Chondrocyte (in vitro differentiated cells): ENCODE data around the gene CADPS2. TPM values are rescaled to one million over a fixed set of nuclear protein-coding genes. Genes with fewer than 3 reads are reported as not detected.

ENCODE experiments used
- DNase-seq: peaks from one replicate; pipeline ENCODE4 v3.0.0; 2021; ENCODE audit warnings: mixed read lengths, low spot score
- H3K27ac Mint-ChIP-seq: one replicate; pipeline ENCODE4 v1.8.0; 2021; ENCODE audit warnings: mild to moderate bottlenecking, moderate library complexity, mixed read lengths; ENCODE audit not compliant: unreplicated experiment
- H3K27me3 Mint-ChIP-seq: 2 replicates; pipeline ENCODE4 v1.8.0; 2021; ENCODE audit warnings: low read depth, mixed read lengths
- H3K36me3 Mint-ChIP-seq: 2 replicates; pipeline ENCODE4 v1.8.0; 2021; ENCODE audit warnings: low read depth, mixed read lengths
- H3K4me1 Mint-ChIP-seq: 2 replicates; pipeline ENCODE4 v1.8.0; 2021; ENCODE audit warnings: low read depth, mild to moderate bottlenecking, mixed read lengths
- H3K4me3 Mint-ChIP-seq: one replicate; pipeline ENCODE4 v1.8.0; 2021; ENCODE audit warnings: mild to moderate bottlenecking, moderate library complexity, mixed read lengths; ENCODE audit not compliant: unreplicated experiment
- H3K9me3 Mint-ChIP-seq: 2 replicates; pipeline ENCODE4 v1.8.0; 2021; ENCODE audit warnings: low read depth, mixed read lengths
- total RNA-seq: library from RNA; stranded (reverse); gene quantifications from 3 replicates; pipeline ENCODE4 v1.2.1, GENCODE V29; 2021
- TF ChIP-seq, protein P1 (sequence below): fragments of 200-600 bp; sonication (generic); IDR thresholded peaks from 2 replicates; pipeline ENCODE4 v1.5.0; 2021; ENCODE audit warnings: antibody characterized with exemption, mild to moderate bottlenecking, moderate library complexity

The CADPS2 gene
- total RNA-seq, 1 donor from 2014 or later: 0.32 TPM

DNA sequence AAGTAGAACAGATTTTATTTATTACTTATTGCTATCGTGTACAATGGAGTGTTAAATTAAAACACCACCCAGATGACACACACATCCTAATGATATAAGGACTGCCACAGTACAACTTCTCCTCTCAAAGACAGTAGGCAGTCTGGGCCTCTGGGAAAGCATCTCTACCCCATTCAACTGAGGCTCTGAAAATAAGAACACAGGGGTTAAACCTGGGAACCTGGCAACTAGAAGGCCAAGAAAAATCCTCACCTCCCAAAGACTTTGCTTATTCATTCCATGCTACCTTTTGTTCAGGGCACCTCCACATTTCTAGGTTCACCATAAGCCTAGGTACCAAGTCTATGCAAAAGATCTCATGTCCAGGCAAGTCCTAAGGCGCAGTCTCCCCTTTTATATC, 456.3 kb downstream of the CADPS2 start:
- Mint-ChIP-seq H3K4me3 (no peak overlapping the region), H3K27ac (no peak overlapping the region), H3K27me3 (peaks cover 3% of the 10 kb centered on the region), H3K9me3 (no peaks in the 10 kb centered on the region), H3K4me1 (no peaks in the 10 kb centered on the region), H3K36me3 (no peaks in the 10 kb centered on the region)
- no peak for DNase-seq
- TF ChIP-seq, protein P1, sequence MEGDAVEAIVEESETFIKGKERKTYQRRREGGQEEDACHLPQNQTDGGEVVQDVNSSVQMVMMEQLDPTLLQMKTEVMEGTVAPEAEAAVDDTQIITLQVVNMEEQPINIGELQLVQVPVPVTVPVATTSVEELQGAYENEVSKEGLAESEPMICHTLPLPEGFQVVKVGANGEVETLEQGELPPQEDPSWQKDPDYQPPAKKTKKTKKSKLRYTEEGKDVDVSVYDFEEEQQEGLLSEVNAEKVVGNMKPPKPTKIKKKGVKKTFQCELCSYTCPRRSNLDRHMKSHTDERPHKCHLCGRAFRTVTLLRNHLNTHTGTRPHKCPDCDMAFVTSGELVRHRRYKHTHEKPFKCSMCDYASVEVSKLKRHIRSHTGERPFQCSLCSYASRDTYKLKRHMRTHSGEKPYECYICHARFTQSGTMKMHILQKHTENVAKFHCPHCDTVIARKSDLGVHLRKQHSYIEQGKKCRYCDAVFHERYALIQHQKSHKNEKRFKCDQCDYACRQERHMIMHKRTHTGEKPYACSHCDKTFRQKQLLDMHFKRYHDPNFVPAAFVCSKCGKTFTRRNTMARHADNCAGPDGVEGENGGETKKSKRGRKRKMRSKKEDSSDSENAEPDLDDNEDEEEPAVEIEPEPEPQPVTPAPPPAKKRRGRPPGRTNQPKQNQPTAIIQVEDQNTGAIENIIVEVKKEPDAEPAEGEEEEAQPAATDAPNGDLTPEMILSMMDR: no peak

DNA sequence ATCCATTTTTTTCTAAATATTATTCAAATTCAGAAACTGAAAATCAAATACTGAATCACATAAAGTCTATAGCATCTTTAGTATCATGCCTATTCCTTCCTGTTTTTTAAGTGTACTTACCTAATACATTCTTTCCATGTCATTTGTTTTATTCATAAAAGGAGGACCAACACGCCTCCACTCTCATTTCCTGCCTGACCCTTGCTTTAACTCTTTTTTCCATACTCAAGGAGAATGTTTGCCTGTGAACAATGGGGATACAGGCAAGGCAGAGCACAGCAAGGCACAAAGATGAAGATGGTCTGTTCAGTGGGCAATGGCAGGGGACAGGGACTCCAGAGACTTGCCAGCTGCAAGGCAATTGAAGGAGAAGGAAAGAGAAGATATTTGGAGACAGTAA, 460.5 kb downstream of the CADPS2 start:
- Mint-ChIP-seq H3K9me3 (no peaks in the 10 kb centered on the region), H3K27ac (no peak overlapping the region)

DNA sequence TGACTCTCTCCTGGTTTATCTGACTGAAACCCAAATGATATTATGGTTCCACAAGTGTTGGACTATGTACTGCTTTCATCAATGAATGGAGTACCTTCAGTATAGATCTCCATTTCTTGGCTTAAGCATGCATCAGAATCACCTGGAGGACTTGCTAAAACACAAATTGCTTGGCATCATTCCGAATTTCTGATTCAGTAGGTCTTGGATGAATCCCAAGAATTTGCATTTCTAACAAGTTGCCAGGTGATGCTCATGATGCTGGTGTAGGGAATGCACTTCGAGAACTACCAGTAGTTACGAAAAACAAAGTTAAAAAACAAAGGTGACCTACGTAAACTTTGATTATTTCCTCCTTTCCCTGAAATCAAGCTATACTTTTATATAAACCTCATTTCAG, 462.7 kb downstream of the CADPS2 start:
- no peak overlapping the region for H3K4me3 Mint-ChIP-seq

More for the DNA sequence above, 460.5 kb downstream of the CADPS2 start:
- TF ChIP-seq, protein P1: no peak
- DNase-seq: no peak
- no peak overlapping the region for H3K4me3 Mint-ChIP-seq
- no peaks in the 10 kb centered on the region for H3K36me3 Mint-ChIP-seq
- H3K4me1 Mint-ChIP-seq: no peaks in the 10 kb centered on the region
- peaks cover 2% of the 10 kb centered on the region for H3K27me3 Mint-ChIP-seq

DNA sequence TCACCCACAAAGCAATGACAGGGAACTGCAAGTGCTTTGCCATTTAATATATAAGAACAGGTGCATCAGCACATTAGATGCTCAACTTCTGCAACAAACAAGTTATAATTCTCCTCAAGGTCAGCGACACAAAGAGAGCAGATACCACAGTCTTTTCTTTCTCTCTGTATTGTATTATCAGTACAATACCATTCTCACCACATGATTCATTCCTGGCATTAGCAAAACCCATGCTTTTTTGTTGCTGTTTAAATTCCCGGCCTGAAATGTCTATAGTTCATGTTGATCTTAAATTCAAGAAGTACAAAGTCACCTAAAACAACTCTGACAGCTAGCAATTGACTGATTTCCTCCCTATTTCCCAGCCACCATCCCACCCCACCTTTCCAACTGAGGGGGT, 469.9 kb downstream of the CADPS2 start:
- Mint-ChIP-seq H3K27ac (no peak overlapping the region), H3K4me1 (no peaks in the 10 kb centered on the region), H3K4me3 (no peak overlapping the region), H3K27me3 (peaks cover 5% of the 10 kb centered on the region), H3K9me3 (no peaks in the 10 kb centered on the region), H3K36me3 (no peaks in the 10 kb centered on the region)
- TF ChIP-seq, protein P1: no peak
- DNase-seq: no peak

More for the DNA sequence above, 462.7 kb downstream of the CADPS2 start:
- Mint-ChIP-seq H3K4me1 (no peaks in the 10 kb centered on the region), H3K36me3 (no peaks in the 10 kb centered on the region), H3K9me3 (no peaks in the 10 kb centered on the region), H3K27ac (no peak overlapping the region), H3K27me3 (peaks cover 4% of the 10 kb centered on the region)
- no peak for DNase-seq
- TF ChIP-seq, protein P1: no peak

DNA sequence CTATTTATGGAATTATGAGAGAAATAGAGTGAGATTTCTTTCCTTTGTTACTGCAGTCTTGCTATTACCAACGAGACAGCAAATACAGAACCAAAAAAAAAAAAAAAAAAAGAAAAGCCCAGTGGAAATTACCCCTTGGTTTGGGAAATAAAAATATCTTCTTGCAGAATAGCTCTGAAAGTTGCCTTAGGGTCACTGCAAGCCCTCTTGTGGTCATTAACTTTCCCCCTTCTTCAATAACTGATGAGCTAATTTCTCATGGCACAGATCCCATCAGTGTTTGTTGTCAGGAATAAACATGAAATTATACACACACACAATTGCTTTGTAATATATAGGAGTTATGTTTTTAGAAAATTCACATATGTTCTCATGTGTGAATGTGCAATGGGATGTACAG, 470.8 kb downstream of the CADPS2 start:
- TF ChIP-seq, protein P1: no peak
- H3K4me1 Mint-ChIP-seq: no peaks in the 10 kb centered on the region
- H3K27me3 Mint-ChIP-seq: peaks cover 2% of the 10 kb centered on the region
- H3K36me3 Mint-ChIP-seq: no peaks in the 10 kb centered on the region
- DNase-seq: no peak
- H3K4me3 Mint-ChIP-seq: no peak overlapping the region
- no peaks in the 10 kb centered on the region for H3K9me3 Mint-ChIP-seq
- H3K27ac Mint-ChIP-seq: no peak overlapping the region
